ENCODE measurements around the gene P3H1. TPM values are rescaled to one million over a fixed set of nuclear protein-coding genes. Genes with fewer than 3 reads are reported as not detected.
A peak's percentile ranks its signal among the peaks of the same experiment; 100 is the strongest.

Gene P3H1
- total RNA-seq, 1 experiment from 2014 or later, result 27.9 TPM

DNA sequence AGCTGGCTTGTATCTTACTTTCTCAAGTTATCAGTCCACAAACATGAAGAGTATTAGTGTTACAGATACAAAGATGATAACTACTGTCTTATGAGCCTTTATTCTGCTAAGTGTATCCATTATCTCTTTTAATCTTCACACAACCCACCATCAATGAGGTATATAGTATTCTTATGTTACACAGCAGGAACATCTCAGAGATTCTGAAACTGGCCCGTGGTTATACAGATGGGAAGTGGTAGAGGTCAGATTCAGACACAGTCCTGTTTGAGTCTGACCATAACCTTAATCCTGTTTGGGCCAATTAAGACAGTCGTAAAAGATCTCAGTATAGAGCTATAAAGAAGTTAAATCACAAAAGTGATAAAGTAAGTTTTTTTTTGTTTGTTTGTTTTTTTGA is 12.9 kb upstream of the P3H1 start:
- intact Hi-C loops (cut with micrococcal nuclease; ENCODE audit: unreplicated experiment), result loop anchor here (5.0 kb wide), 1 partner anchor 133 kb away; no protein-coding TSS in a partner anchor
- Mint-ChIP-seq H3K4me3 (ENCODE audit: low read depth, unreplicated experiment) (no peak overlapping the region), H3K36me3 (ENCODE audit: insufficient read depth, unreplicated experiment) (peaks cover 23% of the 10 kb centered on the region), H3K27ac (ENCODE audit: unreplicated experiment) (no peak overlapping the region), H3K4me1 (ENCODE audit: low read depth, unreplicated experiment) (no peaks in the 10 kb centered on the region), H3K27me3 (ENCODE audit: unreplicated experiment) (no peaks in the 10 kb centered on the region), H3K9me3 (ENCODE audit: low read depth, unreplicated experiment) (no peaks in the 10 kb centered on the region)
- DNase-seq, result no peak
- TF ChIP-seq, protein P1, sequence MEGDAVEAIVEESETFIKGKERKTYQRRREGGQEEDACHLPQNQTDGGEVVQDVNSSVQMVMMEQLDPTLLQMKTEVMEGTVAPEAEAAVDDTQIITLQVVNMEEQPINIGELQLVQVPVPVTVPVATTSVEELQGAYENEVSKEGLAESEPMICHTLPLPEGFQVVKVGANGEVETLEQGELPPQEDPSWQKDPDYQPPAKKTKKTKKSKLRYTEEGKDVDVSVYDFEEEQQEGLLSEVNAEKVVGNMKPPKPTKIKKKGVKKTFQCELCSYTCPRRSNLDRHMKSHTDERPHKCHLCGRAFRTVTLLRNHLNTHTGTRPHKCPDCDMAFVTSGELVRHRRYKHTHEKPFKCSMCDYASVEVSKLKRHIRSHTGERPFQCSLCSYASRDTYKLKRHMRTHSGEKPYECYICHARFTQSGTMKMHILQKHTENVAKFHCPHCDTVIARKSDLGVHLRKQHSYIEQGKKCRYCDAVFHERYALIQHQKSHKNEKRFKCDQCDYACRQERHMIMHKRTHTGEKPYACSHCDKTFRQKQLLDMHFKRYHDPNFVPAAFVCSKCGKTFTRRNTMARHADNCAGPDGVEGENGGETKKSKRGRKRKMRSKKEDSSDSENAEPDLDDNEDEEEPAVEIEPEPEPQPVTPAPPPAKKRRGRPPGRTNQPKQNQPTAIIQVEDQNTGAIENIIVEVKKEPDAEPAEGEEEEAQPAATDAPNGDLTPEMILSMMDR (IDR thresholded peaks at IDR 0.05; ENCODE audit: unreplicated experiment), result no peak
- CTCF ChIA-PET, result no interaction called here
- no TSS peak for BruUV-seq (replicated peaks)

DNA sequence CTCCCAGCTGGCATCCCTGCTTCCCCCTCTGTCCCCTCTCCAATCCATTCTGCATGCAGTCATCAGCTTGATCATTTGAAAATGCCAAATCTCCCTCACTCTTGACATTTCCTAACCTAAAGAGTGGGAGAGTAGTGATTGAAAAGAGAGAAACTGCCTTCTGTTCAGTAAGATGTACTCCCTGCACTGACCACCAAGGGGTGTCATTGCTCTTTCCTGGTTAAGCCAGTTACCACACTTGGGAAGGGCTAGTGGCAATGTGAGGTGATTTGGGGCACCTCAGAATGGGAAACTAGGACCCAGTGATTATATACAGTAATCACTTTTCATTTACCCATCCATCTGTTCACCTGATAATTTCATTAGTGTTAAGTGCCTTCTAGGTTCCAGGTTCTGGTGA is 11.0 kb upstream of the P3H1 start:
- H3K27me3 Mint-ChIP-seq (ENCODE audit: unreplicated experiment), result no peaks in the 10 kb centered on the region
- no peak overlapping the region for H3K4me3 Mint-ChIP-seq (ENCODE audit: low read depth, unreplicated experiment)
- TF ChIP-seq, protein P1 (IDR thresholded peaks at IDR 0.05; ENCODE audit: unreplicated experiment), result peak; percentile 71
- CTCF ChIA-PET, result interaction anchor here (0.8 to 1.8 kb wide), 3 partner anchors 11 to 295 kb away, joined by 8 to 12 read pairs (median 8); partner anchors contain the start of genes C1orf50 and P3H1
- H3K27ac Mint-ChIP-seq (ENCODE audit: unreplicated experiment), result no peak overlapping the region
- no TSS peak for BruUV-seq (replicated peaks)
- H3K4me1 Mint-ChIP-seq (ENCODE audit: low read depth, unreplicated experiment), result no peaks in the 10 kb centered on the region
- intact Hi-C loops (cut with micrococcal nuclease; ENCODE audit: unreplicated experiment), result loop anchor here (5.0 kb wide), 1 partner anchor 134 kb away; no protein-coding TSS in a partner anchor
- H3K9me3 Mint-ChIP-seq (ENCODE audit: low read depth, unreplicated experiment), result no peaks in the 10 kb centered on the region
- peak; percentile 34 for DNase-seq
- H3K36me3 Mint-ChIP-seq (ENCODE audit: insufficient read depth, unreplicated experiment), result peaks cover 17% of the 10 kb centered on the region

DNA sequence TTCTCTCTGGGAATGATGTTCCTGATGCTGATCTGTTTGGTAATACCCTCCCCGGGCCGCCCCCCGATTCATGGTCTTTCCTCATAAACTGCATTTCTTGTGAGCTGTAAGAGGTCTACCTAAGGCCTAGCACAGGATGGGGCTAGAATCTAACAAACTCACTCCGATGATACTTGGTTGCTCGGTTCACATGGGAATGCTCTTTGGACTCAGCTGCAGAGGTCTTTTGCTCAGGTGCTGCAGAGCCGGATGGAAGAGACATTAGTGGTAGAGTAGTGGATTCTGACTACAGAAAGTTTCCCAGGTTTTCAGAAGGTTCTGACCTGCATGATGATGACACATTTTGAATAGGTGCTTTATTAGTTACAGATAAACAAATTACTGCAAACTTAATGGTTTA is 9.7 kb upstream of the P3H1 start:
- Mint-ChIP-seq H3K9me3 (ENCODE audit: low read depth, unreplicated experiment) (no peaks in the 10 kb centered on the region), H3K4me3 (ENCODE audit: low read depth, unreplicated experiment) (no peak overlapping the region), H3K36me3 (ENCODE audit: insufficient read depth, unreplicated experiment) (peaks cover 12% of the 10 kb centered on the region), H3K27ac (ENCODE audit: unreplicated experiment) (no peak overlapping the region), H3K4me1 (ENCODE audit: low read depth, unreplicated experiment) (no peaks in the 10 kb centered on the region), H3K27me3 (ENCODE audit: unreplicated experiment) (no peaks in the 10 kb centered on the region)
- no TSS peak for BruUV-seq (replicated peaks)
- TF ChIP-seq, protein P1 (IDR thresholded peaks at IDR 0.05; ENCODE audit: unreplicated experiment), result no peak
- CTCF ChIA-PET, result interaction anchor here (0.6 kb wide), 1 partner anchor 176 kb away, joined by 3 read pairs; no protein-coding TSS in a partner anchor
- DNase-seq, result no peak
- intact Hi-C loops (cut with micrococcal nuclease; ENCODE audit: unreplicated experiment), result loop anchor here (5.0 kb wide), 1 partner anchor 136 kb away; no protein-coding TSS in a partner anchor

DNA sequence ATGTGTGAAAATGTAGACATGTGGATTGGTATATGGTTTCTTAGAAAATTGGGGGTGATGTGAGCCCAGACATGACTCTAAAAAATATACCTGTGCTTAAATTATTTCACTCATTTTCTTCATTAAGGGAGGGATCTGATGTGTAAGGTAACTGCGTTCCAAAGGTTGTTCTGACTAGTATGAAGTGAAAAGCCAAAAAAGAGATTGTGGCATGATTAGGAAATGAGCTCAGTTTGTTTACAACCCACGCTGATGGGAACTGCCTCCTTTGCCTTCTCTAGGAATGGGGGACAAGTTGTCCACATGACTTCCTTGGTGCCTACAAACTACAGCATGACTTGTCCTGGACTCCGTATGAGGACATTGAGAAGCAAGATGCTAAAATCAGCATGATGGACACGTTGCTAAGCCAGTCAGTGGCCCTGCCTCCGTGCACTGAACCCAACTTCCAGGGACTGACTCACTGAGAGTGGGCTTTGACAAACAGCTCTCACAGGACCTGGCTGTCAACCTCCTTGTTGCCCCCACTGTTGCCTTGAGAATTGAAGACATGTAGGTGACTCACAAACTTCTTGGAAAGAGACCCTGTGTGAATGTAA is 8.2 kb upstream of the P3H1 start:
- no TSS peak for BruUV-seq (replicated peaks)
- no peak for DNase-seq
- TF ChIP-seq, protein P1 (IDR thresholded peaks at IDR 0.05; ENCODE audit: unreplicated experiment), result no peak
- Mint-ChIP-seq H3K4me1 (ENCODE audit: low read depth, unreplicated experiment) (peaks cover 9% of the 10 kb centered on the region), H3K4me3 (ENCODE audit: low read depth, unreplicated experiment) (no peak overlapping the region), H3K27ac (ENCODE audit: unreplicated experiment) (no peak overlapping the region), H3K36me3 (ENCODE audit: insufficient read depth, unreplicated experiment) (peaks cover 18% of the 10 kb centered on the region), H3K9me3 (ENCODE audit: low read depth, unreplicated experiment) (no peaks in the 10 kb centered on the region), H3K27me3 (ENCODE audit: unreplicated experiment) (no peaks in the 10 kb centered on the region)
- intact Hi-C loops (cut with micrococcal nuclease; ENCODE audit: unreplicated experiment), result loop anchor here (5.0 kb wide), 1 partner anchor 137 kb away; no protein-coding TSS in a partner anchor
- CTCF ChIA-PET, result no interaction called here

Measured in Calu3 (cell line).